HCT116 (cell line): ENCODE measurements around the gene ARL6IP4.

Experiments used
- ELF1 ChIP-seq: IDR thresholded peaks from 2 replicates; pipeline ENCODE4 v1.6.1; 2012; ENCODE audit warnings: low read depth, borderline replicate concordance
- EZH2phosphoT487 ChIP-seq: fragments of 200-600 bp; IDR thresholded peaks from 2 replicates; pipeline ENCODE4 v1.6.1; 2018; ENCODE audit warnings: antibody characterized with exemption, borderline replicate concordance
- JUND ChIP-seq: IDR thresholded peaks from 2 replicates; pipeline ENCODE4 v1.6.1; 2012
- POLR2A ChIP-seq: IDR thresholded peaks from 2 replicates; pipeline ENCODE4 v1.7.0; 2011; ENCODE audit warnings: borderline replicate concordance; ENCODE audit not compliant: insufficient read depth, insufficient read length; ENCODE audit errors: extremely low read depth
- RAD21 ChIP-seq: IDR thresholded peaks from 2 replicates; pipeline ENCODE4 v1.6.1; 2012; ENCODE audit warnings: low read depth, mild to moderate bottlenecking
- SP1 ChIP-seq: IDR thresholded peaks from 2 replicates; pipeline ENCODE4 v1.6.1; 2012; ENCODE audit warnings: low read depth
- SRF ChIP-seq: IDR thresholded peaks from 2 replicates; pipeline ENCODE4 v1.6.1; 2012; ENCODE audit warnings: low read depth
- TF ChIP-seq, protein P1 (sequence below), 3 experiments: fragments of 200-600 bp in 1 of 3; sonication (generic) in 1 of 3; IDR thresholded peaks in 2 of 3; conservative IDR thresholded peaks in 1 of 3; 2 replicates each; pipeline ENCODE4 v1.5.1; 2012 to 2017; ENCODE audit warnings: low read depth in 2 of 3, low read length in 2 of 3, antibody characterized with exemption in 1 of 3, borderline replicate concordance in 1 of 3, control low read depth in 1 of 3, mild to moderate bottlenecking in 1 of 3, mixed read lengths in 1 of 3, mixed run types in 1 of 3, moderate library complexity in 1 of 3; ENCODE audit not compliant: insufficient read depth in 1 of 3
- TF ChIP-seq, protein P2 (sequence below): IDR thresholded peaks from 2 replicates; pipeline ENCODE4 v1.6.1; 2011; ENCODE audit warnings: mild to moderate bottlenecking, low read length, moderate library complexity; ENCODE audit not compliant: insufficient replicate concordance; ENCODE audit errors: extremely low read depth
- TF ChIP-seq, protein P3 (sequence below): IDR thresholded peaks from 2 replicates; pipeline ENCODE4 v1.6.1; 2012; ENCODE audit warnings: low read depth

DNA sequence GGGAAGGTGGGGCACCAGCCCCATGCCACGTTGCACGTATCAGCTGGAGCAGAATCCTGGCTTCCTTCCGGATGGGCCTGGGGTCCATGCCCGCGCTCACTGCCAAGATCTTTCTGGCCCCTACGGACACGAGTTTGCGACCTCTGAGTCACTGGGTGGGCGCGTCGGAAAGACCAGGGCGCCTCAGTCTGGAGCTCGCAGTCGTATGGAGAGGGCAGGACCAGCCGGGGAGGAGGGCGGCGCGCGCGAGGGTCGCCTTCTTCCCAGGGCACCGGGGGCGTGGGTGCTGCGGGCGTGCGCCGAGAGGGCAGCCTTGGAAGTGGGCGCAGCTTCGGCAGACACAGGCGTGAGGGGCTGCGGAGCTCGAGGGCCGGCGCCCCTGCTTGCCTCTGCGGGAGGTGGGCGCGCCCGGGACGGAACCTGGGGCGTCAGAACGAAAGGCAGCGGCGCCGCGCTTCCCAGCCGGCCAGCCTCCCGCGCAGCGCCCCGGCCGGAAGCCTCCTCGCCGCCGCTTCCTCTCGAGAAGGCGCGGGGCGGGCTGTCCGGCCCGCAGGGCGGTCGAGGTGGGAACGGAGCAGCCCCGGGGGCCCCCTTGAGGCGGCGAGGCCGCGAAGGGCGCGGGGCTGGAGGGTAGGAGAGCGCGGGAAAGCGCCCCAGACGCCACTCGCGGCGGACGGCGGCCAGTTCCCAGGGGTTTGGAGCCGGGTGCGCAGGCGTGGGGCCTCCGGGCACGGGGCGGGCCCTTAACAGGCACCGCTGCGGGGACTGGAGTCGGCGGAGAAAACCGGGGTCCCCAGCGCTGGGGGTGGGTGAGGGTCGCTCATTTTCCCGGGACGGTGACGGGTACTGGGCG lies at the start of gene ARL6IP4:
- TF ChIP-seq, protein P1, sequence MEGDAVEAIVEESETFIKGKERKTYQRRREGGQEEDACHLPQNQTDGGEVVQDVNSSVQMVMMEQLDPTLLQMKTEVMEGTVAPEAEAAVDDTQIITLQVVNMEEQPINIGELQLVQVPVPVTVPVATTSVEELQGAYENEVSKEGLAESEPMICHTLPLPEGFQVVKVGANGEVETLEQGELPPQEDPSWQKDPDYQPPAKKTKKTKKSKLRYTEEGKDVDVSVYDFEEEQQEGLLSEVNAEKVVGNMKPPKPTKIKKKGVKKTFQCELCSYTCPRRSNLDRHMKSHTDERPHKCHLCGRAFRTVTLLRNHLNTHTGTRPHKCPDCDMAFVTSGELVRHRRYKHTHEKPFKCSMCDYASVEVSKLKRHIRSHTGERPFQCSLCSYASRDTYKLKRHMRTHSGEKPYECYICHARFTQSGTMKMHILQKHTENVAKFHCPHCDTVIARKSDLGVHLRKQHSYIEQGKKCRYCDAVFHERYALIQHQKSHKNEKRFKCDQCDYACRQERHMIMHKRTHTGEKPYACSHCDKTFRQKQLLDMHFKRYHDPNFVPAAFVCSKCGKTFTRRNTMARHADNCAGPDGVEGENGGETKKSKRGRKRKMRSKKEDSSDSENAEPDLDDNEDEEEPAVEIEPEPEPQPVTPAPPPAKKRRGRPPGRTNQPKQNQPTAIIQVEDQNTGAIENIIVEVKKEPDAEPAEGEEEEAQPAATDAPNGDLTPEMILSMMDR (IDR thresholded peaks at IDR 0.05 in 2 of 3, conservative IDR thresholded peaks at IDR 0.05 in 1 of 3; ENCODE audit: borderline replicate concordance in 1 of 3, insufficient read depth in 1 of 3, low read depth in 2 of 3, low read length in 2 of 3): no peak
- TF ChIP-seq SRF (no peak), SP1 (no peak), EZH2phosphoT487 (no peak), POLR2A (no peak), JUND (no peak), ELF1 (no peak), RAD21 (no peak)
- TF ChIP-seq, protein P2, sequence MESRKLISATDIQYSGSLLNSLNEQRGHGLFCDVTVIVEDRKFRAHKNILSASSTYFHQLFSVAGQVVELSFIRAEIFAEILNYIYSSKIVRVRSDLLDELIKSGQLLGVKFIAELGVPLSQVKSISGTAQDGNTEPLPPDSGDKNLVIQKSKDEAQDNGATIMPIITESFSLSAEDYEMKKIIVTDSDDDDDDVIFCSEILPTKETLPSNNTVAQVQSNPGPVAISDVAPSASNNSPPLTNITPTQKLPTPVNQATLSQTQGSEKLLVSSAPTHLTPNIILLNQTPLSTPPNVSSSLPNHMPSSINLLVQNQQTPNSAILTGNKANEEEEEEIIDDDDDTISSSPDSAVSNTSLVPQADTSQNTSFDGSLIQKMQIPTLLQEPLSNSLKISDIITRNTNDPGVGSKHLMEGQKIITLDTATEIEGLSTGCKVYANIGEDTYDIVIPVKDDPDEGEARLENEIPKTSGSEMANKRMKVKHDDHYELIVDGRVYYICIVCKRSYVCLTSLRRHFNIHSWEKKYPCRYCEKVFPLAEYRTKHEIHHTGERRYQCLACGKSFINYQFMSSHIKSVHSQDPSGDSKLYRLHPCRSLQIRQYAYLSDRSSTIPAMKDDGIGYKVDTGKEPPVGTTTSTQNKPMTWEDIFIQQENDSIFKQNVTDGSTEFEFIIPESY: no peak
- TF ChIP-seq, protein P3, sequence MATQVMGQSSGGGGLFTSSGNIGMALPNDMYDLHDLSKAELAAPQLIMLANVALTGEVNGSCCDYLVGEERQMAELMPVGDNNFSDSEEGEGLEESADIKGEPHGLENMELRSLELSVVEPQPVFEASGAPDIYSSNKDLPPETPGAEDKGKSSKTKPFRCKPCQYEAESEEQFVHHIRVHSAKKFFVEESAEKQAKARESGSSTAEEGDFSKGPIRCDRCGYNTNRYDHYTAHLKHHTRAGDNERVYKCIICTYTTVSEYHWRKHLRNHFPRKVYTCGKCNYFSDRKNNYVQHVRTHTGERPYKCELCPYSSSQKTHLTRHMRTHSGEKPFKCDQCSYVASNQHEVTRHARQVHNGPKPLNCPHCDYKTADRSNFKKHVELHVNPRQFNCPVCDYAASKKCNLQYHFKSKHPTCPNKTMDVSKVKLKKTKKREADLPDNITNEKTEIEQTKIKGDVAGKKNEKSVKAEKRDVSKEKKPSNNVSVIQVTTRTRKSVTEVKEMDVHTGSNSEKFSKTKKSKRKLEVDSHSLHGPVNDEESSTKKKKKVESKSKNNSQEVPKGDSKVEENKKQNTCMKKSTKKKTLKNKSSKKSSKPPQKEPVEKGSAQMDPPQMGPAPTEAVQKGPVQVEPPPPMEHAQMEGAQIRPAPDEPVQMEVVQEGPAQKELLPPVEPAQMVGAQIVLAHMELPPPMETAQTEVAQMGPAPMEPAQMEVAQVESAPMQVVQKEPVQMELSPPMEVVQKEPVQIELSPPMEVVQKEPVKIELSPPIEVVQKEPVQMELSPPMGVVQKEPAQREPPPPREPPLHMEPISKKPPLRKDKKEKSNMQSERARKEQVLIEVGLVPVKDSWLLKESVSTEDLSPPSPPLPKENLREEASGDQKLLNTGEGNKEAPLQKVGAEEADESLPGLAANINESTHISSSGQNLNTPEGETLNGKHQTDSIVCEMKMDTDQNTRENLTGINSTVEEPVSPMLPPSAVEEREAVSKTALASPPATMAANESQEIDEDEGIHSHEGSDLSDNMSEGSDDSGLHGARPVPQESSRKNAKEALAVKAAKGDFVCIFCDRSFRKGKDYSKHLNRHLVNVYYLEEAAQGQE: no peak
